ENCODE data around the gene LIN7C.

DNA sequence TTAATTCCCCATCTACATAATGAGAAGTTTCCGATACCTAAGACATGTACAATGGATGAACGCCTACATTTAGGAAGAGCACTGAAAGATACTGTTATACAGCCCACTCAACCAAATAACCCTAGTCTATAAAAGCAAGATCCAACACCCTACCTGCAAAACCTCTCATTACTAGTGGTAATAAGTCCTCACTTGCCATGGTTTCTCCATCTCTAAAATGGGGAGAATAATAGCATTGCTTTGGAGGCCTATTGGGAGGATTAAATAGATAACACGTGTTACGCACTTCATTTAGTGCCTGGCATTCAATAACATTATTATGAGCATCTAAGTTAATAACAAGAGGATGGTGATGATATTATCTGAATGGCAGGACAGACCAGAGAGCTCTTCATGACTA is 50.9 kb downstream of the LIN7C start:
- no peak for TF ChIP-seq CTCF (conservative IDR thresholded peaks at IDR 0.05; ENCODE audit: low read length)
- TF ChIP-seq EZH2phosphoT487 (IDR thresholded peaks at IDR 0.05; ENCODE audit: borderline replicate concordance), result no peak

All from Loucy (cell line).